GM19468 (cell line): Measurements from ENCODE around the gene GAP43.
"Not testable (repeated sequence)": the region's sequence is repeated elsewhere in the genome, so short reads cannot be mapped to it uniquely, and the experiment has no call there.

Experiments used
- ATAC-seq: cut with Tn5 transposase; IDR thresholded peaks from one replicate; pipeline ENCODE4 v1.9.1; 2021; ENCODE audit warnings: mild to moderate bottlenecking, moderate library complexity, moderate number of reproducible peaks; ENCODE audit not compliant: unreplicated experiment; ENCODE audit errors: extremely low read depth

The GAP43 gene

GRCh38 chr3:115736341-115736740, 113.0 kb downstream of the GAP43 start:
- ATAC-seq: not testable (repeated sequence)

GRCh38 chr3:115741650-115742049, 118.3 kb downstream of the GAP43 start:
- ATAC-seq: no peak

- not testable (repeated sequence) for ATAC-seq
Observed at GRCh38 chr3:115744516-115744915, 121.2 kb downstream of the GAP43 start.

GRCh38 chr3:115752978-115753377, 129.7 kb downstream of the GAP43 start:
- not testable (repeated sequence) for ATAC-seq

- ATAC-seq: no peak
Observed at GRCh38 chr3:115758076-115758763, 134.9 kb downstream of the GAP43 start.

- ATAC-seq: no peak
Observed at GRCh38 chr3:115760716-115761115, 137.4 kb downstream of the GAP43 start.

- ATAC-seq: no peak
Observed at GRCh38 chr3:115761927-115762305, 138.6 kb downstream of the GAP43 start.

- no peak for ATAC-seq
Observed at GRCh38 chr3:115766587-115767482, 143.5 kb downstream of the GAP43 start.

GRCh38 chr3:115768661-115769060, 145.4 kb downstream of the GAP43 start:
- ATAC-seq: no peak
